PFSK-1 (cell line): ENCODE results near the gene DBF4B.

Experiments
- FOXP2 ChIP-seq: optimal IDR thresholded peaks from 2 replicates; pipeline ENCODE3; 2011; ENCODE audit warnings: borderline replicate concordance, control low read depth, inconsistent platforms; ENCODE audit not compliant: insufficient read depth; ENCODE audit errors: extremely low read length, extremely low read depth
- POLR2AphosphoS5 ChIP-seq: IDR thresholded peaks from 2 replicates; pipeline ENCODE4 v1.6.1; 2012; ENCODE audit warnings: low read depth, mild to moderate bottlenecking, control low read depth, low read length, moderate library complexity
- REST ChIP-seq, 2 experiments: IDR thresholded peaks; 2 replicates each; pipeline versions ENCODE4 v1.6.1 to v1.8.0; 2011 to 2012; ENCODE audit warnings: low read depth in 2 of 2, low read length in 2 of 2, control low read depth in 1 of 2, inconsistent platforms in 1 of 2, mild to moderate bottlenecking in 1 of 2, moderate library complexity in 1 of 2; ENCODE audit not compliant: insufficient read depth in 1 of 2
- SIN3A ChIP-seq: IDR thresholded peaks from 2 replicates; pipeline ENCODE4 v1.6.1; 2012; ENCODE audit warnings: mild to moderate bottlenecking, low read length, moderate library complexity, borderline replicate concordance; ENCODE audit not compliant: insufficient read depth
- TAF1 ChIP-seq: IDR thresholded peaks from 2 replicates; pipeline ENCODE4 v1.6.1; 2012; ENCODE audit warnings: low read length, control low read depth, borderline replicate concordance; ENCODE audit not compliant: insufficient read depth

The DBF4B gene

GRCh38 chr17:44759916-44760243 is 51.4 kb downstream of the DBF4B start:
- TF ChIP-seq FOXP2 (no peak), REST (IDR thresholded peaks at IDR 0.05; ENCODE audit: insufficient read depth in 1 of 2, low read depth in 2 of 2, low read length in 2 of 2) (no peak), SIN3A (no peak), TAF1 (no peak), POLR2AphosphoS5 (no peak)

DNA sequence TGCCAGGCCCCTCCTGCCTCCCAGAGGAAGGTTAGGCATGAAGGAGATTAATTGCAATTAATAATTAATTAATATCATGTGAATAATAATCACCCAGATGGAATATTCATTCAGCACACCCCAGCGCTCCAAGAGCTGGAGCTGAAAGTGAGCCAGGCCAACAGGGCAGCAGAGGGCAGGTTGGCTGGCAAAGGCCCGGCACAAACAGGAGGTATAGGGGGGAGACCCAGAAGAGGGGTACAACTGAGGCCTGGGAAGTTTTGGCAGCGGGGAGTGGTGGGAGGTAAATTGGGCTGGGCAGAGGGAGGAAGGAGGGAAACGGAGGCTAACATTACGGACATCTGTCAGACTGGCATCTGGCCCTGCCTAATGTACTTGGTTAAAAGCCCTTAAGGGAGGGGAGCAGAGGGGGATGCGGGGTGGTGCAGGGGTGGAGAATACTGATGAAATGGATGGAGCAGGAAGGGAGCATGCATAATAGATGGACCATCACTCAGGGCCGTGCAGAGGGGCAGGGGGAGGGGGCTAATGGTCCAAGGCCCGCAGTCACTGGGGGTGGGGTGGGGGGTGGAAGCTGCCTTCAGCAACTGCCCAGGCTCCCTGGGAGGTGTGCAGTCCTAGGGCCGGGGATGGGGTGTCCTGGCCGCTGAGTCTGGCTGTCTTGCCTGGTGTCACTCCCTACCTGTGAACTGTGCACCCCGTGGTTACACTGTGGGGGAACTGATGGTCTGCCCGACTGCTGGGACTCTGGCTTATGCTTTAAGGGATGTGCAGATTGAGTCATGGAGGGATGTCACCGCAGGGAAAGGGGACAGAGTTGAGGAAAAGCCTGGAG is 52.2 kb downstream of the DBF4B start:
- TF ChIP-seq REST (IDR thresholded peaks at IDR 0.05; ENCODE audit: insufficient read depth in 1 of 2, low read depth in 2 of 2, low read length in 2 of 2) (no peak), POLR2AphosphoS5 (no peak), TAF1 (no peak), FOXP2 (no peak)

DNA sequence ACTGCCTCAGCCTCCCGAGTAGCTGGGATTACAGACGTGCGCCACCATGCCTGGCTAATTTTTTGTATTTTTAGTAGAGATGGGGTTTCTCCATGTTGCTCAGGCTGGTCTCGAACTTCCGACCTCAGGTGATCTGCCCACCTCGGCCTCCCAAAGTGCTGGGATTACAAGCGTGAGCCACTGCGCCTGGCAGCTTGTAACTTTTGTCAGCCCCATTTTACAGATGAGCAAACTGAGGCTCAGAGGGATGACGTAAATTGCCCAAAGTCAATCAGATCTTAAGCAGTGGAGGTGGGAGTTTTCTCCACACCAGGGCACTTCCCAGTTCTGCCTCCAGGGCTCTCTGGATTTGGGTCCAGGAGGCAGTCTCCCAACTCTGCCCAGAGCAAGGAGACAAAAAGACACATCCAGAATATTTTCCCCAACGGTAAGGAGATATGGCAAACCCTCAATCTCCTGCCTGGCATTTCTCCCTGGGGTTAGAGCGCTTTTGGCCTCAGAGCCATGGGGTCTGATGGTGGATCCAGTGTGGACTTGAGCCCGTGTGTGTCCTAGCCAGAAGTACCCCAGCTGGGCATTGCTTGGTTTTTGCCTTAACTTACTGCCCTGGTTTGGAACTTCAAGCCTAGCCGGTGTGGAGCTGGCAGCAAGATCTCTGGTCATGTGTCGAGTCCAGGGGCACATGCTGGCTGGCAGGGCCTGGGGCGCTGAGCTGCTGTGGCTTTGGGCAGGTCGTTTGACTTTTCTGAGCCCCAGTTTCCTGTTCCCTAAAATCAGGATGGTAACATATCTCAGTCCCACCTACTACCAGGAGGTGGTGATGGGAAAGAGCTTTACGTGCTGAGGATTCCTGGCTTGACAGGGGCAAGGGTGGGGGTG is 53.7 kb downstream of the DBF4B start:
- TF ChIP-seq TAF1 (no peak), SIN3A (no peak), POLR2AphosphoS5 (no peak), REST (IDR thresholded peaks at IDR 0.05; ENCODE audit: insufficient read depth in 1 of 2, low read depth in 2 of 2, low read length in 2 of 2) (no peak), FOXP2 (no peak)

GRCh38 chr17:44763170-44763569 is 54.7 kb downstream of the DBF4B start:
- TF ChIP-seq SIN3A (no peak), TAF1 (no peak)

GRCh38 chr17:44765965-44766364 is 57.5 kb downstream of the DBF4B start:
- TF ChIP-seq SIN3A, result no peak
- no peak for TF ChIP-seq FOXP2
- no peak for TF ChIP-seq POLR2AphosphoS5
- TF ChIP-seq TAF1, result no peak
- TF ChIP-seq REST (IDR thresholded peaks at IDR 0.05; ENCODE audit: insufficient read depth in 1 of 2, low read depth in 2 of 2, low read length in 2 of 2), result no peak
